HG03135 (cell line): ENCODE results near the gene CD84.
"Not testable (repeated sequence)": the region's sequence is repeated elsewhere in the genome, so short reads cannot be mapped to it uniquely, and the experiment has no call there.

Experiments
- ATAC-seq: cut with Tn5 transposase; IDR thresholded peaks from one replicate; pipeline ENCODE4 v1.9.1; 2021; ENCODE audit warnings: mild to moderate bottlenecking, moderate library complexity; ENCODE audit not compliant: unreplicated experiment

The CD84 gene, protein sequence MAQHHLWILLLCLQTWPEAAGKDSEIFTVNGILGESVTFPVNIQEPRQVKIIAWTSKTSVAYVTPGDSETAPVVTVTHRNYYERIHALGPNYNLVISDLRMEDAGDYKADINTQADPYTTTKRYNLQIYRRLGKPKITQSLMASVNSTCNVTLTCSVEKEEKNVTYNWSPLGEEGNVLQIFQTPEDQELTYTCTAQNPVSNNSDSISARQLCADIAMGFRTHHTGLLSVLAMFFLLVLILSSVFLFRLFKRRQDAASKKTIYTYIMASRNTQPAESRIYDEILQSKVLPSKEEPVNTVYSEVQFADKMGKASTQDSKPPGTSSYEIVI

DNA sequence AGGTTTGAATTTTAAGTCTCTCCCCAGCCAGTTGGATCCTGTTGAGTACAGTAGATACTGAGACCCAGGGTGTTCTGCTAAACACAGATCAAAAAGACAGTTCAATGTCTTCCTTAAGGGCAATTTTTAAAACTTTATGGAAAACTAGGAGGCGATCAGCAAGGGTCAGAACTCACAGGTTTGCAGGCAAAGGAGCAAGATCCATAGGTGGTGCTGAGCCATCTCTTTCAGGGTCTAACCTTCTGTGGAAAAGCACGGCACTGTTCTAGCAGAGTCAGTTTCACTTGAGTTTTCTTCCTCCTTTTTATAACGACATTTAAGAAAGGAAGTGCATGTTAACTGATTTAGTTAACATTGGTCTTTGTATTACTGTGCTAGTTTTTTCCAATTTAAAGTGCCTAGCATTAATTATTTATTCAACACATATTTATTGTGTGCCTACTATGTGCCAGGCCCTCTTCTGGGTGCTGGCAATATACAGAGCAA, at the start of gene CD84:
CD84 (minus strand) TSS at position 281 of the 486 bp plus-strand sequence; CDS start at position 222, 59 bp downstream.
- no peak for ATAC-seq

DNA sequence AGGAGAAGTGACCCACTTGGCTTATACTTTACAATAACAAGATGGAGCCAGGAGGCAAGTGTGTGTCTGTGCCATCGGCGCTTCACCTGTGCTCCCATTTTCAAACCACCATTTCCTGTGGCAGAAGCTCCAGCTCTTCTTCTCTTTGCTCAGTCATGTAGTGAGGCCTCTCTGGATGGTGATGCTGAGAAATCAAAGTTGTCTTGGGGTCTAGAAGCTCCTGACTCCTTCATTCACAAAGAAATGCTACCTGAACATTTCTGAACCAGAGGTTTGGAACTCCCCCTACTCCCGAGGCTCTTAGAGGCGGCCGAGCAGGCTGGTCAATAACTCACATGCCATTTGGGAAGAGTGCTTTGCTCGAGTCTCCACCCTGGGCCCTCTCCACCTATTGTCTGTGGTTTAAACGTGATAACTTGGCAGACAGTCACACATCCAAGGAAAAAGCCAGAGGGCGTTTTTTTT, 49.5 kb upstream of the CD84 start:
- ATAC-seq = no peak

DNA sequence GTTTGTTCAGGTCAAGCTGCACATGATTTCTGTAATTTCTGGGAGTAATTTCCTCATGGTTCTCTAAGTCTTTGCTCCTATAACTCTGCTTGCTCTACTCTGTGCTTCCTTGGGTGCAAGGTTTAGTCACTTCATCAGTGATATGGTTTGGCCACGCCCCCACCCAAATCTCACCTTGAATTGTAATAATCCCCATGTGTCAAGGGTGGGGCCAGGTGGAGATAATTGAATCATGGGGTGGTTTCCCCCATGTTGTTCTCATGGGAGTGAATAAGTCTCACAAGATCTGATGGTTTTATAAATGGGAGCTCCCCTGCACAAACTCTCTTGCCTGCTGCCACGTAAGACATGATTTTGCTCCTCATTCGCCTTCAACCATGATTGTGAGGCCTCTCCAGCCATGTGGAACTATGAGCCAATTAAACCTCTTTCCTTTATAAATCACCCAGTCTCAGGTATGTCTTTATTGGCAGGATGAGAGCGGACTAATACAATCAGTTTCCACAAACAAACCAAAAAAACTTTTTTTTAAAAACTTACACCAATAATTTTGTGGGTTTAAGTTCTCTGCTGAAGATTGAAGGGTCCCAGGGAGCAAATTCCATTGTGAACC, 48.5 kb upstream of the CD84 start:
- ATAC-seq = not testable (repeated sequence)

- ATAC-seq = no peak
Observed at GRCh38 chr1:160626509-160627342, 47.4 kb upstream of the CD84 start.

- no peak for ATAC-seq
Observed at GRCh38 chr1:160625725-160626498, 46.6 kb upstream of the CD84 start.

- ATAC-seq = no peak
Observed at GRCh38 chr1:160625321-160625720, 46.0 kb upstream of the CD84 start.

- no peak for ATAC-seq
Observed at GRCh38 chr1:160624464-160624863, 45.2 kb upstream of the CD84 start.

GRCh38 chr1:160623862-160624261, 44.6 kb upstream of the CD84 start:
- no peak for ATAC-seq

DNA sequence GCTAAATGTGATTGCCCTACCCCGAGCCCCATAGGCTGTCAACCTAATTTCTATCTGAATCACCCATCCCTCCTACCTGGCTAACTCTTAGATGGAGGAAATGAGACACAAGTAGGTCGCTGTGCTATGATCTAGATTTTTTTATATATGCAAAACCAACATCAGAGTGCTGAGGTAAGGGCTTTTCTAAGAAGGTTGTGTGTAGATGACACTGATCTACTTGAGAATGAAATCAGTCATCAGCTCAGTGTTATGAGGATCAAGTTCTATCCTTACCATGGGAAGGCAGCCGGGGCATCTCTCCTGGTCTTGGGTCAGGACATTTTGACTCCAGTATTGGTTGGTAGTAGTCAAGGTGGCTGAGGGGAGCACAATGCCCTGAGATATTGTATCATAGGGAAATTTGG, 43.9 kb upstream of the CD84 start:
- no peak for ATAC-seq

- ATAC-seq = no peak
Observed at GRCh38 chr1:160622501-160623226, 43.4 kb upstream of the CD84 start.

- no peak for ATAC-seq
Observed at GRCh38 chr1:160621633-160622413, 42.5 kb upstream of the CD84 start.

GRCh38 chr1:160620942-160621632, 41.8 kb upstream of the CD84 start:
- ATAC-seq = no peak

- no peak for ATAC-seq
Observed at GRCh38 chr1:160619742-160620277, 40.5 kb upstream of the CD84 start.

GRCh38 chr1:160618763-160619274, 39.5 kb upstream of the CD84 start:
- no peak for ATAC-seq

- no peak for ATAC-seq
Observed at GRCh38 chr1:160618327-160618726, 39.0 kb upstream of the CD84 start.

DNA sequence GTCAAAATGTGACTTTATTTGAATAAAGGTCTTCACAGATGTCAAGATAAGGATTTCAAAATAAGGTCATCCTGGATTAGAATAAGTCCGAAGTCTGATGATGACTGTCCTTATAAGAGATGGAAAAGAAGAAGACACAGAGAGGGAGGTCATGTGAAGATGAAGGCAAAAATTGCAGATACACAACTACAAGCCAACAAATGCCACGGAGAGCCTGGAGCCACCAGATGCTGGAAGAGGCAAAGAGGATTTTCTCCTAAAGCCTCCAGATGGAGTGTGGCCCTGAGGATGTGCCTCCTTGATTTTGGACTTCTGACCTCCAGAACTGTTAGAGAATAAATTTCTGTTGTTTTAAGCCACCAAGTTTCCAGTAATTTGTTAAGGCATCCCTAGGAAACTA, 36.4 kb upstream of the CD84 start:
- ATAC-seq = no peak

DNA sequence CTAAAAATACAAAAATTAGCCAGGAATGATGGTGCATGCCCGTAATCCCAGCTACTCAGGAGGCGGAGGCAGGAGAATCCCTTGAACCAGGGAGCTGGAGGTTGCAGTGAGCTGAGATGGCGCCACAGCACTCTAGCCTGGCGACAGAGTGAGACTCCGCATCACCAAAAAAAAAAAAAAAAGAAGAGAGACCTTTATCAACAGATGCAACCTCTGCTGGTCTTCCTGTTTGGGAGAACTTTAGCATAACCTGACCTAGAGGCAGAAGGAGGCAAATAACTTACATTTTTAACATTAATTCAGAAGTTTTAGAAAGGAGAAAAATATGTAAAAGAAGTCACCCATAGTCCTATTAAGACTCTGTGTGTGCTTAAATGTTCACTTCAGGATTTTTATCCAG, 35.1 kb upstream of the CD84 start:
- no peak for ATAC-seq

DNA sequence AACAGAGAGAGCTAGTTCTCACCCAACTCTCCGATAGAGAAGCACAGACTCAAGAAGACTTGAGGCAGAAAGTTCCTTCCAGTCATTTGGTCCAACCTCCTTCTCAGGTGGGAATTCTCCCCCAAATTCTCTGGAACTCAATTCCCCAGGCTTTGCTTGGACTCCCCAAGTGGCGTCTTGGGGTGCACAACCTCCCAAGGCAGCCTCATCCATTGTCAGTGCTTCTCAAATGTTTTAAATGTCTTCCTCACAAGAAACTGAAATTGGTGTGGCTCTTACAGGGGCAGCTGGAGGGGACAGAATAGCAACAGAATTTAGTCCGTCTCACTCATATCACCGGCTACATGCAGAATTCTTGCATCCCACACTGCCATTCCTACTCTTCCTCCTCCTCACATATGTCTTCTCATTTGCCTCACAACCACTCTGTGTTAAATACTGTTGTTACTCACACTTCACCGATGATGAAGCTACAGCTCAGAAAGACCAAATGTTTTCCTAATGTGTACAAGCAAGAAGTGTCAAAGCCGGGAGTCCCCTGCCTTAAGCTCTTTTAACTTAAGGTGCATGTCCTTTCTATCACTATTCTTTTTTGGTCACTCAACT, 33.4 kb upstream of the CD84 start:
- no peak for ATAC-seq
